Measurements from ENCODE around the gene FRY. TPM values are rescaled to one million over a fixed set of nuclear protein-coding genes. Genes with fewer than 3 reads are reported as not detected.

Gene FRY
- total RNA-seq, 1 experiment from 2014 or later, result 1.3 TPM

DNA sequence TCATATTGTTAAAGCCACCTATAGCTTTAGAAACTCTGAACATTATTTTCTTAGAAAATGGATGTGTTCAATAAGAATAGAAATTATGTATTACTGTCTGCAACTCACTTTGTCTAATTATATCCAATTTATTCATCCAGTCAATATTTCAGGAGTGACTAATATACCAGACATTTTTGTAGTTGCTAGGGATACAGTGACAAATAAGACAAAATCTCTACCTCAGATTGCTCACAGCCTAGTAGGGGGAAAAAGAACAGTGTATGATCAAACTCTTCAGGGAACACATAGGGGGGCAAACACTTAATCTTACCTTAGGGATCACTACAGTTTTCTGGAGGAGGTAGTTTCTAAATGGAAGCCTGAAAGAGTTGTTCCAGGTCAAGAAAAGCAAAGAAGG, 292.3 kb downstream of the FRY start:
- no TSS peak for BruUV-seq (replicated peaks)
- Histone ChIP-seq H3K27ac (ENCODE audit: low read length) (0 out of 2 replicates have a peak overlapping the region, but pooled peaks have one; percentile 16), H3K9me2 (replicated peaks; ENCODE audit: low read length) (no peaks in the 10 kb centered on the region), H2AFZ (ENCODE audit: low read length) (no peak overlapping the region), H3K9me3 (ENCODE audit: low read length) (no peaks in the 10 kb centered on the region), H3K36me3 (ENCODE audit: low read depth, low read length) (no peaks in the 10 kb centered on the region; the same call in 1 of the 2 replicates), H4K20me1 (ENCODE audit: low read length) (no peaks in the 10 kb centered on the region), H3K4me2 (ENCODE audit: low read length) (peak overlapping the region; percentile 27; the same call in 1 of the 2 replicates), H3F3A (ENCODE audit: low read length, unreplicated experiment) (no peaks in the 10 kb centered on the region), H3K4me1 (ENCODE audit: insufficient read depth, low read length) (peaks cover 21% of the 10 kb centered on the region), H3K27me3 (ENCODE audit: low read length) (no peaks in the 10 kb centered on the region), H3K4me3 (ENCODE audit: low read length) (no peak overlapping the region), H3K9ac (ENCODE audit: low read length) (no peak overlapping the region), H3K79me2 (ENCODE audit: low read length) (no peaks in the 10 kb centered on the region)
- ChIA-PET CTCF (no interaction called here), POLR2A (ENCODE audit: unreplicated experiment) (no interaction called here)
- ATAC-seq, result peak; percentile 66
- TF ChIP-seq EZH2phosphoT487 (IDR thresholded peaks at IDR 0.05; ENCODE audit: borderline replicate concordance, low read length) (no peak), EZH2 (IDR thresholded peaks at IDR 0.05; ENCODE audit: low read length, unreplicated experiment) (no peak)
- TF ChIP-seq, protein P1, sequence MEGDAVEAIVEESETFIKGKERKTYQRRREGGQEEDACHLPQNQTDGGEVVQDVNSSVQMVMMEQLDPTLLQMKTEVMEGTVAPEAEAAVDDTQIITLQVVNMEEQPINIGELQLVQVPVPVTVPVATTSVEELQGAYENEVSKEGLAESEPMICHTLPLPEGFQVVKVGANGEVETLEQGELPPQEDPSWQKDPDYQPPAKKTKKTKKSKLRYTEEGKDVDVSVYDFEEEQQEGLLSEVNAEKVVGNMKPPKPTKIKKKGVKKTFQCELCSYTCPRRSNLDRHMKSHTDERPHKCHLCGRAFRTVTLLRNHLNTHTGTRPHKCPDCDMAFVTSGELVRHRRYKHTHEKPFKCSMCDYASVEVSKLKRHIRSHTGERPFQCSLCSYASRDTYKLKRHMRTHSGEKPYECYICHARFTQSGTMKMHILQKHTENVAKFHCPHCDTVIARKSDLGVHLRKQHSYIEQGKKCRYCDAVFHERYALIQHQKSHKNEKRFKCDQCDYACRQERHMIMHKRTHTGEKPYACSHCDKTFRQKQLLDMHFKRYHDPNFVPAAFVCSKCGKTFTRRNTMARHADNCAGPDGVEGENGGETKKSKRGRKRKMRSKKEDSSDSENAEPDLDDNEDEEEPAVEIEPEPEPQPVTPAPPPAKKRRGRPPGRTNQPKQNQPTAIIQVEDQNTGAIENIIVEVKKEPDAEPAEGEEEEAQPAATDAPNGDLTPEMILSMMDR (conservative IDR thresholded peaks at IDR 0.05; ENCODE audit: low read depth, low read length), result no peak
- peak; percentile 57 for DNase-seq
- intact Hi-C loops (cut with micrococcal nuclease), result no loop called here

- intact Hi-C loops (cut with micrococcal nuclease), result no loop called here
- H3K27ac ChIP-seq (ENCODE audit: low read length), result no peak overlapping the region
- peaks cover 16% of the 10 kb centered on the region for H3K36me3 ChIP-seq (ENCODE audit: low read depth, low read length)
- no peak overlapping the region for H3K4me2 ChIP-seq (ENCODE audit: low read length)
- H3K4me3 ChIP-seq (ENCODE audit: low read length), result no peak overlapping the region
- H3K4me1 ChIP-seq (ENCODE audit: insufficient read depth, low read length), result no peaks in the 10 kb centered on the region
- no peak for DNase-seq
- no peaks in the 10 kb centered on the region for H3K9me3 ChIP-seq (ENCODE audit: low read length)
- no peaks in the 10 kb centered on the region for H4K20me1 ChIP-seq (ENCODE audit: low read length)
- H3K79me2 ChIP-seq (ENCODE audit: low read length), result no peaks in the 10 kb centered on the region
- H3K9me2 ChIP-seq (replicated peaks; ENCODE audit: low read length), result no peaks in the 10 kb centered on the region
- ATAC-seq, result no peak
- ChIA-PET POLR2A (ENCODE audit: unreplicated experiment) (no interaction called here), CTCF (no interaction called here)
- TF ChIP-seq EZH2phosphoT487 (IDR thresholded peaks at IDR 0.05; ENCODE audit: borderline replicate concordance, low read length), result no peak
- TF ChIP-seq EZH2 (IDR thresholded peaks at IDR 0.05; ENCODE audit: low read length, unreplicated experiment), result no peak
- TF ChIP-seq, protein P1 (conservative IDR thresholded peaks at IDR 0.05; ENCODE audit: low read depth, low read length), result no peak
- H2AFZ ChIP-seq (ENCODE audit: low read length), result no peak overlapping the region
- no peaks in the 10 kb centered on the region for H3F3A ChIP-seq (ENCODE audit: low read length, unreplicated experiment)
- BruUV-seq (replicated peaks), result no TSS peak
- no peaks in the 10 kb centered on the region for H3K27me3 ChIP-seq (ENCODE audit: low read length)
- no peak overlapping the region for H3K9ac ChIP-seq (ENCODE audit: low read length)
Observed at GRCh38 chr13:32330441-32330840, 298.9 kb downstream of the FRY start.

DNA sequence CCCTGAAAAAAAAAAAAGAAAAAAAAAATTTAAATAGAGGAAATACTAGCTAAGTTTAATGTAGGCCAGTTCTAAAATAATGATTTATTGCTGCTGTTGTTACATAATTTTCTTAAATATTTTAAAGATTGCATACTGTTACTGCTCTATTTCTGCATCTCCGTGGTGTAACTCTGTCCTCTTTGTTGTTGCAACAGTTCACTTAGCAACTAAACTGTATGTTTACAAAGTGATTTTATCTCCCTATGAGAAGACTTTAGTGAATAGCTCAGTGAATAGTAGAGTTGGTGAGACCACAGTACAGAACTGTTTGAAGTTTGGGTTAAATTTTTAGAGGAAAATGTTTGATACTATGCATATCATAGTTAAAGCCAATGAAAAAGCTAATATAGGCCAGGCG, 303.1 kb downstream of the FRY start:
- intact Hi-C loops (cut with micrococcal nuclease), result no loop called here
- POLR2A ChIA-PET (ENCODE audit: unreplicated experiment), result no interaction called here
- no peaks in the 10 kb centered on the region for H3K9me3 ChIP-seq (ENCODE audit: low read length)
- no peak overlapping the region for H2AFZ ChIP-seq (ENCODE audit: low read length)
- no peaks in the 10 kb centered on the region for H3K4me1 ChIP-seq (ENCODE audit: insufficient read depth, low read length)
- H3K9ac ChIP-seq (ENCODE audit: low read length), result no peak overlapping the region
- ATAC-seq, result no peak
- BruUV-seq (replicated peaks), result no TSS peak
- H3K27ac ChIP-seq (ENCODE audit: low read length), result no peak overlapping the region
- H4K20me1 ChIP-seq (ENCODE audit: low read length), result no peaks in the 10 kb centered on the region
- no peak overlapping the region for H3K4me3 ChIP-seq (ENCODE audit: low read length)
- H3F3A ChIP-seq (ENCODE audit: low read length, unreplicated experiment), result no peaks in the 10 kb centered on the region
- H3K9me2 ChIP-seq (replicated peaks; ENCODE audit: low read length), result no peaks in the 10 kb centered on the region
- H3K4me2 ChIP-seq (ENCODE audit: low read length), result no peak overlapping the region
- no peak for TF ChIP-seq EZH2 (IDR thresholded peaks at IDR 0.05; ENCODE audit: low read length, unreplicated experiment)
- TF ChIP-seq, protein P1 (conservative IDR thresholded peaks at IDR 0.05; ENCODE audit: low read depth, low read length), result no peak
- TF ChIP-seq EZH2phosphoT487 (IDR thresholded peaks at IDR 0.05; ENCODE audit: borderline replicate concordance, low read length), result no peak
- DNase-seq, result no peak
- no peaks in the 10 kb centered on the region for H3K27me3 ChIP-seq (ENCODE audit: low read length)
- CTCF ChIA-PET, result no interaction called here
- H3K79me2 ChIP-seq (ENCODE audit: low read length), result no peaks in the 10 kb centered on the region
- peaks cover 21% of the 10 kb centered on the region for H3K36me3 ChIP-seq (ENCODE audit: low read depth, low read length)

Measured in PC-3 (cell line).